CD4-positive, alpha-beta memory T cell (primary cell): ENCODE results near the gene CXCL16. TPM values are rescaled to one million over a fixed set of nuclear protein-coding genes. Genes with fewer than 3 reads are reported as not detected.
"Not testable (repeated sequence)": the region's sequence is repeated elsewhere in the genome, so short reads cannot be mapped to it uniquely, and the experiment has no call there.

Experiments used
- CTCF ChIA-PET: fragments of 350-600 bp; sonication (Branson Sonifier 250); formaldehyde crosslinking; loops from one replicate; lab custom pipeline; 2021; ENCODE audit warnings: inconsistent platforms; ENCODE audit not compliant: partially characterized antibody; lab: Charles Lee
- POLR2A ChIA-PET: fragments of 350-600 bp; sonication (Branson Sonifier 250); formaldehyde crosslinking; loops from one replicate; lab custom pipeline; 2021; ENCODE audit not compliant: partially characterized antibody; lab: Charles Lee
- DNase-seq, 5 donors: peaks; one replicate each; pipeline versions ENCODE4 v3.0.0 to v3.0.0-alpha.2; 2020 to 2022; ENCODE audit warnings: mixed read lengths in 1 of 5
- H3K27ac ChIP-seq: one replicate; pipeline ENCODE4 v1.7.0; 2013; ENCODE audit warnings: low read depth, low read length
- H3K27me3 ChIP-seq: 2 replicates; pipeline ENCODE4 v1.7.0; 2013; ENCODE audit warnings: mild to moderate bottlenecking, low read length, moderate library complexity; ENCODE audit not compliant: insufficient read depth
- H3K36me3 ChIP-seq: 2 replicates; pipeline ENCODE4 v1.7.0; 2013; ENCODE audit warnings: mild to moderate bottlenecking, low read length, moderate library complexity; ENCODE audit not compliant: insufficient read depth
- H3K4me1 ChIP-seq: 2 replicates; pipeline ENCODE4 v1.7.0; 2013; ENCODE audit warnings: mild to moderate bottlenecking, low read length, moderate library complexity; ENCODE audit not compliant: insufficient read depth
- H3K4me3 ChIP-seq, 2 donors: one replicate each; pipeline ENCODE4 v1.7.0; 2013; ENCODE audit warnings: low read length in 2 of 2, mild to moderate bottlenecking in 1 of 2
- H3K9me3 ChIP-seq, 2 donors: one replicate each; pipeline ENCODE4 v1.7.0; 2013; ENCODE audit warnings: low read length in 2 of 2, control low read depth in 1 of 2; ENCODE audit not compliant: control insufficient read depth in 1 of 2
- H3K27ac Mint-ChIP-seq, 7 donors: one replicate each; pipeline ENCODE4 v1.8.0; 2020 to 2021; ENCODE audit warnings: mixed read lengths in 7 of 7, mild to moderate bottlenecking in 6 of 7, inconsistent platforms in 3 of 7, moderate library complexity in 3 of 7
- H3K27me3 Mint-ChIP-seq, 2 donors: one replicate each; pipeline ENCODE4 v1.8.0; 2020 to 2021; ENCODE audit warnings: mixed read lengths in 2 of 2
- H3K36me3 Mint-ChIP-seq, 2 donors: one replicate each; pipeline ENCODE4 v1.8.0; 2020 to 2021; ENCODE audit warnings: mixed read lengths in 2 of 2, inconsistent platforms in 1 of 2, mild to moderate bottlenecking in 1 of 2
- H3K4me1 Mint-ChIP-seq, 4 donors: one replicate each; pipeline ENCODE4 v1.8.0; 2020 to 2021; ENCODE audit warnings: mixed read lengths in 4 of 4, mild to moderate bottlenecking in 1 of 4
- H3K4me3 Mint-ChIP-seq, 8 donors: one replicate each; pipeline ENCODE4 v1.8.0; 2020 to 2021; ENCODE audit warnings: mixed read lengths in 8 of 8, mild to moderate bottlenecking in 7 of 8, moderate library complexity in 6 of 8, inconsistent platforms in 3 of 8
- H3K9me3 Mint-ChIP-seq, 8 donors: one replicate each; pipeline ENCODE4 v1.8.0; 2020 to 2021; ENCODE audit warnings: mixed read lengths in 8 of 8, mild to moderate bottlenecking in 5 of 8, inconsistent platforms in 3 of 8, moderate library complexity in 1 of 8
- intact Hi-C: fragments of 100-400 bp; cut with micrococcal nuclease; formaldehyde crosslinking; loops from one replicate; pipeline ENCODE4 v1.15.1; 2023
- polyA plus RNA-seq, 2 donors: library from polyadenylated mRNA; unstranded; fragments of 300-500 nt; fragmentation: Illumina TruSeq; gene quantifications; one replicate each; pipeline ENCODE4 v1.2.3, GENCODE V29; 2021
- total RNA-seq, 2 experiments: library from RNA; stranded (reverse); gene quantifications; one replicate each; pipeline ENCODE4 v1.2.3, GENCODE V29; 2021

Gene CXCL16
- total and polyA plus RNA-seq, 4 experiments from 2014 or later = 1.8 to 3.8 (median 3.3) TPM

DNA sequence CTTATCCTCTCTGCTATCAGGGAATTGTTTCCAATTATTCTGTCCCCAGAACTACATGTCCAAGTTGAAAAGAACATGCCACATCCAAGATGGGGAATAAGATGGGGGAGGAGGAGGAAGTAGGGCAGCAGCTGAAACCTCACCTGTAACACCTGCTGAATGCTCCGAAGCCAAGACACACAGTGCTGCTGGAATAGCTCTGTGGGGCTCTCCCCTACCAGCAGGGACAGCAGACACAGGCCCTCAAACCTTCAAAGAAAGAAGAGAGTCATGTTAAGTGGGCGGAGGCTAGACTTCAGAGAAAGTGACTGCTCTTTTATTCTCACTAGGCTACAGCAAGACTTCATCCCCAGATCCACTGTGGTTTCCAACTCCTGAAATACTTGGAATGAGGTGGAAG lies 49.0 kb downstream of the CXCL16 start:
- ChIA-PET CTCF (interaction anchor here (0.6 to 1.3 kb wide), 2 partner anchors 13 to 213 kb away, joined by 3 read pairs; partner anchors contain the start of genes CHRNE and PELP1), POLR2A (no interaction called here)
- Mint-ChIP-seq H3K27me3 (no peaks in the 10 kb centered on the region), H3K9me3 (no peaks in the 10 kb centered on the region), H3K27ac (peak overlapping the region in 2 of 7 donors; percentile 44 to 48), H3K4me1 (peaks cover 11 to 51% (median 34%) of the 10 kb centered on the region in 4 donors), H3K36me3 (peaks cover 44 to 62% of the 10 kb centered on the region in 2 donors), H3K4me3 (no peak overlapping the region)
- DNase-seq = no peak
- Histone ChIP-seq H3K9me3 (no peaks in the 10 kb centered on the region), H3K27me3 (no peaks in the 10 kb centered on the region), H3K4me3 (no peak overlapping the region), H3K27ac (no peak overlapping the region), H3K36me3 (peaks cover 12% of the 10 kb centered on the region), H3K4me1 (peaks cover 6% of the 10 kb centered on the region)
- intact Hi-C loops = no loop called here

GRCh38 chr17:4689872-4690271 lies 49.9 kb downstream of the CXCL16 start:
- H3K36me3 Mint-ChIP-seq = peaks cover 49 to 67% of the 10 kb centered on the region in 2 donors

GRCh38 chr17:4683739-4684138 lies 56.0 kb downstream of the CXCL16 start:
- H3K27me3 ChIP-seq, H3K4me3 Mint-ChIP-seq, H3K27ac ChIP-seq, H3K4me3 ChIP-seq, H3K27me3 Mint-ChIP-seq, CTCF ChIA-PET, H3K4me1 ChIP-seq, H3K9me3 ChIP-seq, DNase-seq, intact Hi-C loops, H3K9me3 Mint-ChIP-seq: not testable (repeated sequence)
- H3K36me3 Mint-ChIP-seq = peaks cover 59 to 70% of the 10 kb centered on the region in 2 donors
- peaks cover 30% of the 10 kb centered on the region for H3K36me3 ChIP-seq
- H3K27ac Mint-ChIP-seq = peak overlapping the region in 1 of 7 donors; percentile 6
- peaks cover 12 to 16% (median 13%) of the 10 kb centered on the region in 4 donors for H3K4me1 Mint-ChIP-seq
- POLR2A ChIA-PET = interaction anchor here (1.0 kb wide), 1 partner anchor 20 kb away, joined by 3 read pairs; no protein-coding TSS in a partner anchor

More at GRCh38 chr17:4689872-4690271, 49.9 kb downstream of the CXCL16 start:
- CTCF ChIA-PET, H3K27ac ChIP-seq, H3K4me1 ChIP-seq, H3K9me3 ChIP-seq, DNase-seq, H3K27me3 Mint-ChIP-seq, POLR2A ChIA-PET, H3K4me3 Mint-ChIP-seq, H3K27me3 ChIP-seq, intact Hi-C loops, H3K4me3 ChIP-seq, H3K9me3 Mint-ChIP-seq: not testable (repeated sequence)
- peaks cover 18% of the 10 kb centered on the region for H3K36me3 ChIP-seq
- peaks cover 12 to 50% (median 35%) of the 10 kb centered on the region in 4 donors for H3K4me1 Mint-ChIP-seq
- peak overlapping the region in 1 of 7 donors; percentile 8 for H3K27ac Mint-ChIP-seq

Other genes starting within 250 kb of the CXCL16 start
- gene SPNS2, start 241.0 kb downstream of the CXCL16 start, total RNA-seq = under 1 TPM; 0.11 to 0.12 TPM
- under 1 TPM; 0.24 to 0.29 TPM for gene SPNS2, start 241.0 kb downstream of the CXCL16 start, polyA plus RNA-seq
- gene MYBBP1A, start 184.5 kb downstream of the CXCL16 start, total RNA-seq = 10 to 100 TPM; 73.4 to 74.7 TPM
- gene MYBBP1A, start 184.5 kb downstream of the CXCL16 start, polyA plus RNA-seq = 10 to 100 TPM; 12.5 to 35.2 TPM
- not detected for gene GGT6, start 179.4 kb downstream of the CXCL16 start, total RNA-seq
- gene GGT6, start 179.4 kb downstream of the CXCL16 start, polyA plus RNA-seq = not detected
- gene SMTNL2, start 155.4 kb downstream of the CXCL16 start, total RNA-seq = not detected
- not detected for gene SMTNL2, start 155.4 kb downstream of the CXCL16 start, polyA plus RNA-seq
- gene ALOX15, start 98.2 kb downstream of the CXCL16 start, total RNA-seq = under 1 TPM in 1 of 2 experiments, not detected in 1; 0.49 TPM
- gene ALOX15, start 98.2 kb downstream of the CXCL16 start, polyA plus RNA-seq = not detected
- 10 to 100 TPM; 78.0 to 81.8 TPM for gene PELP1, start 35.8 kb downstream of the CXCL16 start, total RNA-seq
- 10 to 100 TPM in 1 of 2 donors, 1 to 10 TPM in 1; 6.0 to 11.1 TPM for gene PELP1, start 35.8 kb downstream of the CXCL16 start, polyA plus RNA-seq
- 100 to 1,000 TPM; 340 to 341 TPM for gene ARRB2, start 29.3 kb downstream of the CXCL16 start, total RNA-seq
- gene ARRB2, start 29.3 kb downstream of the CXCL16 start, polyA plus RNA-seq = 10 to 100 TPM; 54.5 to 56.7 TPM
- gene MED11, start 8.5 kb downstream of the CXCL16 start, total RNA-seq = 10 to 100 TPM; 31.7 to 35.4 TPM
- 10 to 100 TPM; 37.5 to 54.0 TPM for gene MED11, start 8.5 kb downstream of the CXCL16 start, polyA plus RNA-seq
- under 1 TPM; 0.41 to 0.44 TPM for gene ZMYND15, start 95 bp downstream of the CXCL16 start, total RNA-seq
- gene ZMYND15, start 95 bp downstream of the CXCL16 start, polyA plus RNA-seq = under 1 TPM in 1 of 2 donors, not detected in 1; 0.15 TPM
- gene TM4SF5, start 32.0 kb upstream of the CXCL16 start, total RNA-seq = not detected
- not detected for gene TM4SF5, start 32.0 kb upstream of the CXCL16 start, polyA plus RNA-seq
- gene VMO1, start 46.4 kb upstream of the CXCL16 start, total RNA-seq = under 1 TPM in 1 of 2 experiments, not detected in 1; 0.50 TPM
- gene VMO1, start 46.4 kb upstream of the CXCL16 start, polyA plus RNA-seq = not detected
- not detected for gene GLTPD2, start 49.0 kb upstream of the CXCL16 start, total RNA-seq
- not detected for gene GLTPD2, start 49.0 kb upstream of the CXCL16 start, polyA plus RNA-seq
- gene PSMB6, start 56.2 kb upstream of the CXCL16 start, total RNA-seq = 10 to 100 TPM; 44.4 to 46.4 TPM
- gene PSMB6, start 56.2 kb upstream of the CXCL16 start, polyA plus RNA-seq = 100 to 1,000 TPM; 235 to 462 TPM
- 10 to 100 TPM; 30.8 to 37.5 TPM for gene PLD2, start 67.2 kb upstream of the CXCL16 start, total RNA-seq
- 1 to 10 TPM; 1.9 to 5.0 TPM for gene PLD2, start 67.2 kb upstream of the CXCL16 start, polyA plus RNA-seq
- 100 to 1,000 TPM; 134 to 139 TPM for gene MINK1, start 93.4 kb upstream of the CXCL16 start, total RNA-seq
- 10 to 100 TPM in 1 of 2 donors, 1 to 10 TPM in 1; 4.3 to 43.6 TPM for gene MINK1, start 93.4 kb upstream of the CXCL16 start, polyA plus RNA-seq
- 1 to 10 TPM; 4.3 to 5.0 TPM for gene C17orf107, start 159.6 kb upstream of the CXCL16 start, total RNA-seq
- gene C17orf107, start 159.6 kb upstream of the CXCL16 start, polyA plus RNA-seq = under 1 TPM; 0.50 to 0.68 TPM
- 1 to 10 TPM in 1 of 2 experiments, under 1 TPM in 1; 0.64 to 1.3 TPM for gene CHRNE, start 163.2 kb upstream of the CXCL16 start, total RNA-seq
- under 1 TPM; 0.08 to 0.21 TPM for gene CHRNE, start 163.2 kb upstream of the CXCL16 start, polyA plus RNA-seq
- gene GP1BA, start 192.3 kb upstream of the CXCL16 start, total RNA-seq = not detected
- not detected for gene GP1BA, start 192.3 kb upstream of the CXCL16 start, polyA plus RNA-seq
- 10 to 100 TPM; 43.5 to 49.5 TPM for gene SLC25A11, start 200.1 kb upstream of the CXCL16 start, total RNA-seq
- gene SLC25A11, start 200.1 kb upstream of the CXCL16 start, polyA plus RNA-seq = 100 to 1,000 TPM in 1 of 2 donors, 10 to 100 TPM in 1; 55.1 to 101 TPM
- 100 to 1,000 TPM; 154 to 172 TPM for gene RNF167, start 200.3 kb upstream of the CXCL16 start, total RNA-seq
- gene RNF167, start 200.3 kb upstream of the CXCL16 start, polyA plus RNA-seq = 10 to 100 TPM; 52.4 to 61.5 TPM
- 100 to 1,000 TPM; 560 to 585 TPM for gene PFN1, start 208.6 kb upstream of the CXCL16 start, total RNA-seq
- gene PFN1, start 208.6 kb upstream of the CXCL16 start, polyA plus RNA-seq = 1,000 to 10,000 TPM; 2,226 to 2,605 TPM
- gene ENO3, start 211.2 kb upstream of the CXCL16 start, total RNA-seq = 10 to 100 TPM; 16.2 to 21.8 TPM
- 1 to 10 TPM; 1.5 to 2.4 TPM for gene ENO3, start 211.2 kb upstream of the CXCL16 start, polyA plus RNA-seq
- 10 to 100 TPM; 36.7 to 38.4 TPM for gene SPAG7, start 227.9 kb upstream of the CXCL16 start, total RNA-seq
- 100 to 1,000 TPM in 1 of 2 donors, 10 to 100 TPM in 1; 94.1 to 133 TPM for gene SPAG7, start 227.9 kb upstream of the CXCL16 start, polyA plus RNA-seq
- gene CAMTA2, start 247.7 kb upstream of the CXCL16 start, total RNA-seq = 10 to 100 TPM; 63.0 to 84.8 TPM
- gene CAMTA2, start 247.7 kb upstream of the CXCL16 start, polyA plus RNA-seq = 10 to 100 TPM in 1 of 2 donors, 1 to 10 TPM in 1; 4.6 to 25.4 TPM